NCI-H2171 treated with DMSO at 0.1 percent for 48 hours (cell line): ENCODE data around the gene TMEM270.
"Not testable (repeated sequence)": the region's sequence is repeated elsewhere in the genome, so short reads cannot be mapped to it uniquely, and the experiment has no call there.

Experiments used
- DNase-seq: peaks from one replicate; lab custom pipeline; 2025; lab: John Stamatoyannopoulos, UW

The TMEM270 gene

GRCh38 chr7:73832806-73833205 is 28.2 kb upstream of the TMEM270 start:
- peak; percentile 43 for DNase-seq

DNA sequence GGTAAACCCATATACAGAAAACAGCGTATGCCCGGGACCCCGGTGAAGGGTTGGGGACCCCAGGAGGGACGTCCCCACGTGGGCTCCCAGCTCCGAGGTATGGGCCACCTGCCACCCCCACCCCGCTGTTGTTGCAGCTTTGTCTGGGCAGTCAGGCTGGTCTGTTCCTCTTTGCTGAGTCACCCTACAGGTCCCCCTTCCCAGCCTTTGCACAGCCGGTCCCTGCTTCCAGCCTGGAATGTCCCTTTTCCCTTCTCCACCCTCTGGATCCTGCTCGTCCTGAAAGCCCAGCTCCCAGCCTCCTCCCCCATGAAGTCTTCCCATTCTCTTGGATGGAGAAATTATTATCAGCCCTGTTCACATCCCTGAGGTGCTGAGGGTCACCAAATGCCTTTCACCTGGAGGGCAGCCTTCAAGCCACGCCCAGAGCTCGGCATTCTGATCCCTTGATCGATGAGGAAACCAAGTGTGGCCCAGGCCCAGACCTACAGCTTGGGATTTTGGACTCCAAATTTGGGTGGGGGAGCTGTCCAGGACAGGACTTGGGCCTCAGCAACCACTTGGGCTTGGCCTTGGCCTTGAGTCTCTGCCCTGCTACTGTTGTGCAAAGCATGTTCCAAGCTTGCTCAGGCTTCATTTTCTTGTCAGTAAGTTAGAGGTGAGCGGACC is 27.6 kb upstream of the TMEM270 start:
- DNase-seq = peak; percentile 30

DNA sequence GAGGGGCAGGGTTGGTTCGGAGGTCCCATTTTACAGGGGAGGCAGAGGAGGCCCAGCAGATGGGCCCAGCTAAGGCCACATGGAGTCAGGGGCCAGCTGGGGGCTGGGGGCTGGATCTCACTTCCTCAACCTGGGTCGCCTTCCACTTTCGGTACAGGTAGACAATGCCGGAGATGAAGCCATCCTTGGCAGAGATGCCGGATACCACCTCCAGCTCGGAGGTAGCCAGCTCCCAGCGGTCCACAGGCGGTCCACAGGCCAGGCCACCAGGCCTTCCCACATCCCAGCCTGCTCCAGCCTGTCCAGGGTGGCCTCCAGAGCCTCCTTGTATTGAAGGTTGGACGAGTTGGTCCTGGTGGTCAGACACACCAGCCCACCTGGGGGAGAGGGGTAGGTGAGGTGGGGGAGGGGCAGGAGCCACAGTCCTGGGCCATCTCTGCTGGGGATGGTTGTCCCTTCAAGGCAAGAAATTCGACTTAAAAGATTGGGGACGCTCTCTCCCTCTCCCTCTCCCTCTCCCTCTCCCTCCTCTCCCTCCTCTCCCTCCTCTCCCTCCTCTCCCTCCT is 26.2 kb upstream of the TMEM270 start:
- DNase-seq = no peak

GRCh38 chr7:73837167-73837566 is 23.8 kb upstream of the TMEM270 start:
- DNase-seq = not testable (repeated sequence)

GRCh38 chr7:73838642-73839041 is 22.3 kb upstream of the TMEM270 start:
- no peak for DNase-seq

GRCh38 chr7:73839290-73839689 is 21.7 kb upstream of the TMEM270 start:
- DNase-seq = no peak

- DNase-seq = no peak
These were observed 20.9 kb upstream of the TMEM270 start for GRCh38 chr7:73839743-73840714.

- no peak for DNase-seq
These were observed 20.1 kb upstream of the TMEM270 start for GRCh38 chr7:73840715-73841379.

DNA sequence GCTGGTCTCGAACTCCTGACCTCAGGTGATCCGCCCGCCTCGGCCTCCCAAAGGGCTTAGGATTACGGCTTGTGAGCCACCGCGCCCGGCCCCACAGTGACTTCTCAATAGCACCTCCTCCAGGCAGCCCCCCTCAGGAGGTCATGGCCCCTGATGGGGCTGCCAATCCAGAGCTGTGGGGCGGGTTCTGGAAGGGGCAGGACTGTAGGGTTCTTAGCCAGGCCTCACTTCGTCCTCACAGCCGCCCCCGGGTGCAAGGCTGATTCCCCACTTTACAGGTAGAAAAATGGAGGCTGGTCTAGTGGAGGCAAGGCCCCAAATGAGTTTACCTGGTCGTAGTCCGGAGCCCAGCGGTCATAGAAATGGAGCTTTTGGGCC is 19.3 kb upstream of the TMEM270 start:
- no peak for DNase-seq

- peak; percentile 93 for DNase-seq
These were observed 18.6 kb upstream of the TMEM270 start, which contains the start of gene METTL27 for GRCh38 chr7:73842067-73842976. TSS of gene METTL27 (minus strand) at chr7:73842516. CDS start at chr7:73842140, 376 bp downstream.

- DNase-seq = no peak
These were observed 16.8 kb upstream of the TMEM270 start for GRCh38 chr7:73844131-73844547.

GRCh38 chr7:73844848-73845460 is 16.0 kb upstream of the TMEM270 start:
- DNase-seq = no peak

GRCh38 chr7:73845701-73846195 is 15.2 kb upstream of the TMEM270 start:
- DNase-seq = not testable (repeated sequence)

DNA sequence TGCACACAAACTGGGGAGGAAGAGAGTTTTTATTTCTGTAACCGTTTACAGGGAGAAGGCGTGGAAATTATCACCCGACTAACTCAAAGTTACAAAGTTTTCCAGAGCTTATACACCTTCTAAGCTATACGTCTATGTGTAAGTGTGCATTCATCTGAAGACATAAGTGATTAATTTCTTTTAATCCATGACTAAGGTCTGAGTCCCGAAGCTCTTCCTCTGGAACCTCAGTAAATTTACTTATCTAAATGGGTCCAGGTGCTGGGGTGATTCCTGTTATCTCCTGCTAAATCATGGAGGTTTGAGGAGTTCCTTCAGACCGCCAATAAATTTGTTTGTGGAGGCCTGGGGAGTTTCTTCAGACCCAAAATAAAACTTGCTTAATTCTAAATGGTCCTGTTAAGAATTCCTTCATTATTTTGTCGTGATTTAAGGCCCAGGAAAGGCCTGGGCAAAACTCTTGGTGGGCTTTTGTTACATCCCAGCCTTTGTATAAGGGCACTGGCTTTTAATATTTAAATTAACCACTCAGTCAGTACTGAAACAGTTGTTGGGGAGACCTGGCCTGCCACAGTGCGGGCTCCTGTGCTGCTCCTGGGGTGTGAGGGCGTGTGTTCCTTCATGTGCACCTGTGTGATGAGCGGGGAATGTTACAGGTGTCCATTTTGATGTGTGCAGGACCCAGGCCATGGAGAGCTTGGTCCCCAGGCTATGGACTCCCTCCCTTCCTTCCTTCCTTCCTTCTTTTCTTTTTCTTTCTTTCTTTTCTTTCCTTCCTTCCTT is 12.8 kb upstream of the TMEM270 start:
- no peak for DNase-seq

- no peak for DNase-seq
These were observed 10.2 kb upstream of the TMEM270 start for GRCh38 chr7:73850781-73851207.

GRCh38 chr7:73851410-73852338 is 9.3 kb upstream of the TMEM270 start:
- peak; percentile 77 for DNase-seq

DNA sequence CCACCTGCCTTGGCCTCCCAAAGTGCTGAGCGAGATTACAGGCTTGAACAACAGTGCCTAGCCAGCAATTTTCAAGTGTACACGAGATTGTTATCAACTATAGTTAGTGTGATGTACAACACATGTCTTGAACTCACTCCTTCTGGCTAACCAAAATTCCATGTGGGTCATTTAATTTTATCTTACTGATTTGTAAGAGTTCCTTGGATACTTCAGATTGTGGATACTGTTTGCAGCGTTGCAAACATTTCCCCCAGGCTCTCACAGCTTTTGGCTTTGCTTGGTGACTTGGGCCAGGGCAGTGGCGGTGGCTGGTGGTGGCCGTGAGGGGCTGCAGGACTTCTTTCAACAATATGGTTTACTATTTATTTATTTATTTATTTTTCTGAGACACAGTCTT is 8.5 kb upstream of the TMEM270 start:
- DNase-seq = no peak

DNA sequence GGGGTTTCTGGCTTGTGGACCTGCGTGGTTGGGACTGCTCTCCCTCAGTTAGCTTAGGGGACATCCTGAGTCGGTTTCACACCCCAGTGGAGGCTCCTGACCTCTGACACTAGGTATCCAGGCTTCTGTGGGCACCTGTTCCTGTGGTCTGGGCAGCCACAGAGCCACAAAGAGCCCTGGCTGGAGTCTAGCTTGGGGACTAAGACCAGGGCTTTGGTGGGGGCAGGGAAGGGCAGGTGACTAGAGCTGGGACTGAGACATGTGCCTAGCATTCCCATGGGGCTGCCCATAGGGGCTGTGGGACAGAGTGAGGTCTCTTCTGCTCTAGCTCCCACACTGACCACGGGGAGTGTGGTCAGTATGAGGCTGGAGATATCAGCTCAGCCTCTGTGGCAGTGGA is 4.0 kb upstream of the TMEM270 start:
- DNase-seq = no peak
